Mammary epithelial cell (primary cell): ENCODE data around the gene LIMCH1.

Experiments
- EZH2 ChIP-seq: IDR thresholded peaks from 2 replicates; pipeline ENCODE4 v1.6.1; 2012; ENCODE audit warnings: low read length, inconsistent platforms, borderline replicate concordance
- TF ChIP-seq, protein P1 (sequence below), 2 donors: IDR thresholded peaks in 1 of 2; conservative IDR thresholded peaks in 1 of 2; 2 replicates each; pipeline ENCODE4 v1.5.1; 2011 to 2012; ENCODE audit warnings: inconsistent platforms in 2 of 2, low read length in 2 of 2, mild to moderate bottlenecking in 2 of 2, control low read depth in 1 of 2, low read depth in 1 of 2; ENCODE audit not compliant: insufficient read depth in 1 of 2; ENCODE audit errors: extremely low read depth in 1 of 2

DNA sequence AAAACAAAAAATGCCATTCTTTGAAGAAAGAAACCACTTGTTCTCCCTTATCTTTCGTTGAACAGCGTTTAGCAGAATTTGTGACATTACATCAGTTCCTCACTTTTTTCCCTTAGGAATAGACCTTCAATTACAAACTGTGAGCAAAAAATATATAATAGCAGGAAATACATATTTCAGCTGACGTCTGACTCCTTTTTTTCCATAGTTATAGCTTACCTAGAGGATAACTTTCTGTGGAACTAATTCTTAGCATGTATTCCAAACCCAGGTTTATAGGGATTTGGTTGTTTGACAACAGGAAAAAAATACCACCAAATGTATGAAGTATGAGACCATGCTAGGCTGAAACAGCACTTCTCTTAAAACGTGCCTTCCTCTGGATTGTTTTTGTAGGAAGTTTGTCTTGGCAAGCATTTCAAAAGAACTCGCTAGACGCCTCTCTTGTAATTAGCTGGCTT, 2.0 kb upstream of the LIMCH1 start:
- TF ChIP-seq, protein P1, sequence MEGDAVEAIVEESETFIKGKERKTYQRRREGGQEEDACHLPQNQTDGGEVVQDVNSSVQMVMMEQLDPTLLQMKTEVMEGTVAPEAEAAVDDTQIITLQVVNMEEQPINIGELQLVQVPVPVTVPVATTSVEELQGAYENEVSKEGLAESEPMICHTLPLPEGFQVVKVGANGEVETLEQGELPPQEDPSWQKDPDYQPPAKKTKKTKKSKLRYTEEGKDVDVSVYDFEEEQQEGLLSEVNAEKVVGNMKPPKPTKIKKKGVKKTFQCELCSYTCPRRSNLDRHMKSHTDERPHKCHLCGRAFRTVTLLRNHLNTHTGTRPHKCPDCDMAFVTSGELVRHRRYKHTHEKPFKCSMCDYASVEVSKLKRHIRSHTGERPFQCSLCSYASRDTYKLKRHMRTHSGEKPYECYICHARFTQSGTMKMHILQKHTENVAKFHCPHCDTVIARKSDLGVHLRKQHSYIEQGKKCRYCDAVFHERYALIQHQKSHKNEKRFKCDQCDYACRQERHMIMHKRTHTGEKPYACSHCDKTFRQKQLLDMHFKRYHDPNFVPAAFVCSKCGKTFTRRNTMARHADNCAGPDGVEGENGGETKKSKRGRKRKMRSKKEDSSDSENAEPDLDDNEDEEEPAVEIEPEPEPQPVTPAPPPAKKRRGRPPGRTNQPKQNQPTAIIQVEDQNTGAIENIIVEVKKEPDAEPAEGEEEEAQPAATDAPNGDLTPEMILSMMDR (conservative IDR thresholded peaks at IDR 0.05 in 1 of 2, IDR thresholded peaks at IDR 0.05 in 1 of 2; ENCODE audit: extremely low read depth in 1 of 2, insufficient read depth in 1 of 2, low read depth in 1 of 2, low read length in 2 of 2) = no peak
- TF ChIP-seq EZH2 = no peak
